ENCODE data around the gene PAK4. TPM values are rescaled to one million over a fixed set of nuclear protein-coding genes. Genes with fewer than 3 reads are reported as not detected.

The PAK4 gene
- total RNA-seq, 1 donor from 2014 or later: 27.5 TPM

DNA sequence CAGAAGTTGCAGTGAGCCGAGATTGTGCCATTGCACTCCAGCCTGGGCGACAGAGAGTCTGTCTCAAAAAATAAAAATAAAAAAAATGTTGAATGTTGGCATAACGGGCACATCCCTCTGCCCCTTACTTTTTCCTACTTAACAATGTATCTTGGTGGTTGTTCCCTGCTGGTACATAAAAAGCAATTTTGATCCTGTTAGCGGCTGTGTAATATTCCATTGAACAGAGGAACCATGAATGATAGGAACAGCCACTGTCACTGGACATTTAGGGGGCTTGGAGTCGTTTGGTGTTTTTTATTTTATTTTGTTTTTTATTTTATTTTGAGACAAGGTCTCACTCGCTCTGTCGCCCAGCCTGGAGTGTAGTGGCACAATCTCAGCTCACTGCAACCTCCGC lies 60.8 kb downstream of the PAK4 start:
- TF ChIP-seq, protein P1, sequence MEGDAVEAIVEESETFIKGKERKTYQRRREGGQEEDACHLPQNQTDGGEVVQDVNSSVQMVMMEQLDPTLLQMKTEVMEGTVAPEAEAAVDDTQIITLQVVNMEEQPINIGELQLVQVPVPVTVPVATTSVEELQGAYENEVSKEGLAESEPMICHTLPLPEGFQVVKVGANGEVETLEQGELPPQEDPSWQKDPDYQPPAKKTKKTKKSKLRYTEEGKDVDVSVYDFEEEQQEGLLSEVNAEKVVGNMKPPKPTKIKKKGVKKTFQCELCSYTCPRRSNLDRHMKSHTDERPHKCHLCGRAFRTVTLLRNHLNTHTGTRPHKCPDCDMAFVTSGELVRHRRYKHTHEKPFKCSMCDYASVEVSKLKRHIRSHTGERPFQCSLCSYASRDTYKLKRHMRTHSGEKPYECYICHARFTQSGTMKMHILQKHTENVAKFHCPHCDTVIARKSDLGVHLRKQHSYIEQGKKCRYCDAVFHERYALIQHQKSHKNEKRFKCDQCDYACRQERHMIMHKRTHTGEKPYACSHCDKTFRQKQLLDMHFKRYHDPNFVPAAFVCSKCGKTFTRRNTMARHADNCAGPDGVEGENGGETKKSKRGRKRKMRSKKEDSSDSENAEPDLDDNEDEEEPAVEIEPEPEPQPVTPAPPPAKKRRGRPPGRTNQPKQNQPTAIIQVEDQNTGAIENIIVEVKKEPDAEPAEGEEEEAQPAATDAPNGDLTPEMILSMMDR (conservative IDR thresholded peaks at IDR 0.05; ENCODE audit: low read depth, low read length): no peak
- no peak overlapping the region for H3K4me3 ChIP-seq (ENCODE audit: low read depth, low read length)
- DNase-seq (ENCODE audit: low read depth): no peak

DNA sequence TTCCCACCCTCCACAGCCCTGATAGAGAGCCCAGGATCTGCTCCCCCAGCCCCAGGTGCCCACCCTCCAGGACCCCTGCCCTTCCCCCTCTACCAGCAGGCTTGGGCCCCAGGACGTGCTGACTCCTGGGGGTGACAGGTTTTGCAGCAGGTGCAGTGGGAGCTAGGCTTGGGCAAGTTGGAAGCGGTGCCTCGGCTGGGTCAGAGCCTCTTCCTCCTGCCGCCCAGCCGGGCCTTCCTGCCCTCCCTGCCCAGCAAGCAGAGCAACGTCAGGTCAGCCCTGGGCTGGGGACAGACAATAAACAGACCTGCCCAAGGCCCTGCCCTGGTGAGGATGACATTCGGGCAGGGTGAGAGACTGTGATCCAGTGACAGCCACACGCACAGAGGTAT lies 62.0 kb downstream of the PAK4 start:
- no peak overlapping the region for H3K4me3 ChIP-seq (ENCODE audit: low read depth, low read length)
- TF ChIP-seq, protein P1 (conservative IDR thresholded peaks at IDR 0.05; ENCODE audit: low read depth, low read length): no peak
- no peak for DNase-seq (ENCODE audit: low read depth)

- TF ChIP-seq, protein P1 (conservative IDR thresholded peaks at IDR 0.05; ENCODE audit: low read depth, low read length): no peak
- no peak overlapping the region for H3K4me3 ChIP-seq (ENCODE audit: low read depth, low read length)
- no peak for DNase-seq (ENCODE audit: low read depth)
Observed at GRCh38 chr19:39188960-39189359, 63.4 kb downstream of the PAK4 start.

DNA sequence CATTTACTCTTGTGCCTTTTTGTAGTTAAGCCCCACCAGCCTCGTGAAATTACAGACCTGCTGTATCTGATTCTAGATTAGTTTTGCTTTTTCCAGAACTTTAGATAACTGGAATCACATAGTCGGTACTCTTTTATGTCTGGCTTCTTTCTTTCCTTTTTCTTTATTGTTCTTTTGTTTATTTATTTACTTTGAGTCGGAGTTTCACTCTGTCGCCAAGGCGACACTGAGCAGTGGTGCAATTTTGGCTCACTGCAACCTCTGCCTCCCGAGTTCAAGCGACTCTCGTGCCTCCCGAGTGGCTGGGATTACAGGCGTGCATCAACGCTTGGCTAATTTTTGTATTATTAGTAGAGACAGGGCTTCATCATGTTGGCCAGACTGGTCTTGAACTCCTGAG lies 65.2 kb downstream of the PAK4 start:
- TF ChIP-seq, protein P1 (conservative IDR thresholded peaks at IDR 0.05; ENCODE audit: low read depth, low read length): no peak
- no peak for DNase-seq (ENCODE audit: low read depth)
- H3K4me3 ChIP-seq (ENCODE audit: low read depth, low read length): no peak overlapping the region

DNA sequence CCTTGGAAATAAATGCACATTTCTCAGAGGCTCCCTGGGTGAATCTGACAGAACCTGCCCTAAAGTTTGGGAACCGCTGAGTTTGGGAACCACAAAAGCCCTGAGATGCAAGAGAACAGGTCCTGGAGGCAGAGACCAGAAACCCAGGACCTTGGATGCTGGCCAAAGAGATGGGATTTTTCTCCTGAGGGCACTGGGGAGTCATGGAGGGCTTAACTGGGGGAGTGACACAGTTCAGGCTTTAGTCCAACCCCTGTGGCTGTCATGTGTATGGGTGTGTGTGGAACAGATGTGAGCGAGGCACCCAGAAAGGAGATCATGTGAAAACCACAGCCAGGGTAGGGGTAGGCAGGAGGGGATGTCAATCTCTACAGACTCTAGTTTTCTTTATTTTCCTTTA lies 67.3 kb downstream of the PAK4 start:
- DNase-seq (ENCODE audit: low read depth): no peak
- TF ChIP-seq, protein P1 (conservative IDR thresholded peaks at IDR 0.05; ENCODE audit: low read depth, low read length): no peak
- H3K4me3 ChIP-seq (ENCODE audit: low read depth, low read length): no peak overlapping the region

DNA sequence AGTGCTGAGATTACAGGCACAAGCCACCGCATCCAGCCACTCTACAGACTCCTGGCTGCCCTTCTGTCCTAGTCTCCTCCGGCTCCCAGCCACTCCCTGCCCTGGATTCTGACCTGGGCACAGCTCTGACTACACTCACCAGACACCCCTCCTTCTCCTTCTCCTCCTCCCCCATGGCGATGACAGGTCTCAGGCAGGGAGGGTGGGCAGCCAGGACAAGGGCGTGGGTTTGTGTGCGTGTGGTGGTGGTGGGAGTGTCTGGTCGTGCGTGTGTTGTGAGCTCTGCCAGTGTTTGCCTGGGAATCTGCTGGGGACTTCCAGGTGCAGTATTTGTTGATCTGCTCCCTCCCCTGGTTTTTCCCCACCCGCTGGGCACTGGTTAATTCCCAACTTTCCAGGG lies 68.2 kb downstream of the PAK4 start:
- H3K4me3 ChIP-seq (ENCODE audit: low read depth, low read length): no peak overlapping the region
- DNase-seq (ENCODE audit: low read depth): no peak
- TF ChIP-seq, protein P1 (conservative IDR thresholded peaks at IDR 0.05; ENCODE audit: low read depth, low read length): no peak

DNA sequence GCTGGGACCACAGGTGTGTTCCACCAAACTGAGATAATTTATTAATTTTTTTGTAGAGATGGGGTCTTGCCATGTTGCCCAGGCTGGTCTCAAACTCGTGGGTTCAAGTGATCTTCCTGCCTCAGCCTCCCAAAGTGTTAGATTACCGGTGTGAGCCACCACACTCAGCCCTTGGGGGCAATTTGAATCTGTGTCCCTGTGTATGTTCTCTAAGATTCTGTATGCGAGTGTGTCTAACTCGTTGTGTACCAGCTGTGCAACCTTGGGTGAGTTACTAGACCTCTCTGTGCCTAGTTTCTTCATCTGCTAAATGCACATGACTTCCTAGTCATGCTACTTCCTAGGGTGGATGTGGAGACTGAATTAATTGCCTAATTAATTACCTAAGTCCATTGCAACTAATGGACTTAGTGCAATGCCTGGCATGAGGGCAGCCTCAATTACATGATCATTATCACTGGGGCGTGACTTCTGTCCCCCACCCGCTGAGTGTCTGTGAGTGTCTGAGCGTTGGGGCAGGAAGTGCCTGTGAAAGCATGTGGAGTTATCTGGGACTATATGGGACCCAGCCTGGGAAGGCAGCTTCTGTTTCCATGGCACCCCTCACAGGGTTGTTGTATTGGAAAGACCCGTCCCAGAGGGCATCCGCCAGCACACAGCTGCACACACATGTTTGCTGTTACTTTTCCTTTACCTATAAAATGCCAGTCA lies 69.4 kb downstream of the PAK4 start:
- TF ChIP-seq, protein P1 (conservative IDR thresholded peaks at IDR 0.05; ENCODE audit: low read depth, low read length): no peak
- H3K4me3 ChIP-seq (ENCODE audit: low read depth, low read length): no peak overlapping the region
- no peak for DNase-seq (ENCODE audit: low read depth)

Data from epithelial cell of proximal tubule (primary cell).